ENCODE measurements around the gene GMPPA.
A peak's percentile ranks its signal among the peaks of the same experiment; 100 is the strongest.

GMPPA gene

DNA sequence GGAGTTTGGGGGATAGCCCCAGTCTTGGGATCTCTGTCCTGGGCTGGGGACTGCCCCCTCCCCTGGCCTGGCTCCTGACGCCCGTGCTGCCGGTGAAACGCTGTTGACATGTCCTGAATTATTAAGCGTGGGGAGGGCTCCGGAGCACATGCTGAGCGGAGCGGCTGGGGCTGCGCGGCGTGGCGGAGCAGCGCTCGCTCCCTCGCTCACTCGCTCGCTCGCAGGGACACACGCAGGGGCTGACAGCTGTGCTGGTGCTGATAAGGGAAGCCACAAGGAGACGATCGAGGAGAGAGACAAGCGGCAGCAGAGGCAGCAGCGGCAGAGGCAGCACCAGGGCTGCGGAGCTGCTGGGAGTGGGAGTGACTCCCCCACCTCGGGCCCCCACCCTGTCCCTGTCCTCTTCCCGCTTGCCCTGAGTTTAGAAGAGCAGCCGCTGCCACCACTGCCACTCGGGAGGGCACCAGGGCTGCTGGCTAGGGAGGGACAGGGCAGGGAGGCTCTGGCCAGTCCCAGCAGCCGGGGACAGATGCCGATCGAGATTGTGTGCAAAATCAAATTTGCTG is 15.6 kb downstream of the GMPPA start, which contains the start of gene ASIC4:
Gene ASIC4 (plus strand): TSS at position 287 of the 566 bp plus-strand sequence. CDS start 243 bp downstream, at position 530.
- Histone ChIP-seq H3K4me3 (ENCODE audit: extremely low read depth, insufficient read depth, low read length, poor library complexity, severe bottlenecking) (no peak within 1 kb of the TSS), H3K4me1 (ENCODE audit: control insufficient read depth, insufficient read depth, low read length, poor library complexity, severe bottlenecking) (peaks cover 35% of the 10 kb centered on the region), H3K27ac (ENCODE audit: low read depth, low read length, severe bottlenecking) (no peak within 1 kb of the TSS), H3K9me3 (ENCODE audit: control insufficient read depth, low read length) (peaks cover 5% of the 10 kb centered on the region), H3K36me3 (ENCODE audit: control insufficient read depth, insufficient read depth, low read length) (no peaks in the 10 kb centered on the region)
- WGBS, 2 experiments (ENCODE audit: insufficient coverage in 2 of 2), result 19 to 22% methylated on average over 26 to 27 of the region's 31 CpGs

GRCh38 chr2:219514836-219515235 is 16.1 kb downstream of the GMPPA start:
- 92 to 93% methylated on average over 19 to 21 of the region's 21 CpGs for WGBS, 2 experiments (ENCODE audit: insufficient coverage in 2 of 2)
- H3K4me3 ChIP-seq (ENCODE audit: extremely low read depth, insufficient read depth, low read length, poor library complexity, severe bottlenecking), result no peak overlapping the region
- no peak overlapping the region for H3K27ac ChIP-seq (ENCODE audit: low read depth, low read length, severe bottlenecking)
- no peaks in the 10 kb centered on the region for H3K36me3 ChIP-seq (ENCODE audit: control insufficient read depth, insufficient read depth, low read length)
- peaks cover 35% of the 10 kb centered on the region for H3K4me1 ChIP-seq (ENCODE audit: control insufficient read depth, insufficient read depth, low read length, poor library complexity, severe bottlenecking)
- peaks cover 5% of the 10 kb centered on the region for H3K9me3 ChIP-seq (ENCODE audit: control insufficient read depth, low read length)

DNA sequence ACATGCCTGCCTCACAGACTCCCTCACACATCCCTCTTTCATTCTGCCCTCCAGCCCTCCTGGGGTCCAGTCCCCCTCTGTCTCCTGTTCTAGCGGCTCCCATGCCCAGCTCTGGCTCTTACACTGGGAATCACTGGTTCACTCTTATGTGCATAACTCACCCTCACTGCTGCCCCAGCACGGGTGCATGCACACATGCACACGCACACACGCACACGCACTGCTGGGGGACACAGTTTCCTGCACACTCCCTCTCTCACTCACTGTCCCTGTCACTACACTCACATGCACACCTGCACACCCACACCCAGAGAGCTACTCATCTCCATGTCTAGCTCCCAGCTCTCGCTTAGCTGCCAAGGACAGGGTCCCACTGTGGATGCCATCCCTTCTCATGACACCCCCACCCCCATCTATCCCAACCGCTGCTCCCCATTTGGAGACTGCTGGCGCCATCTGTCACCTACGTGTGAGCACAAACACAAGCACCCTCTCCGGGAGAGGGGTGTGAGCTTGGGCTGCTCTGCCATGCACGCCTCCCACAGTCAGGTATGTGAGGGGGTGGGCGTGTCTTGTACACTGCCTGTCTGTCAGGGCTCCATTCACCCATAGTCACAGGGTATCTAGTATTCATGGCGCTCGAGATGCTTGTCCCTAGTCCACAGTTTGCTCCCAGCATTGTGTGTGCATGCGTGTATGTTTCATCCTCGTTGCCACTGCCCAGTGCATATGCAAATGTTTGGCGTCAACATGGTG is 17.4 kb downstream of the GMPPA start:
- no peak overlapping the region for H3K4me3 ChIP-seq (ENCODE audit: extremely low read depth, insufficient read depth, low read length, poor library complexity, severe bottlenecking)
- no peak overlapping the region for H3K27ac ChIP-seq (ENCODE audit: low read depth, low read length, severe bottlenecking)
- no peaks in the 10 kb centered on the region for H3K36me3 ChIP-seq (ENCODE audit: control insufficient read depth, insufficient read depth, low read length)
- peaks cover 3% of the 10 kb centered on the region for H3K9me3 ChIP-seq (ENCODE audit: control insufficient read depth, low read length)
- peaks cover 45% of the 10 kb centered on the region for H3K4me1 ChIP-seq (ENCODE audit: control insufficient read depth, insufficient read depth, low read length, poor library complexity, severe bottlenecking)
- WGBS, 2 experiments (ENCODE audit: insufficient coverage in 2 of 2), result 89 to 91% methylated on average over 11 to 16 of the region's 17 CpGs

DNA sequence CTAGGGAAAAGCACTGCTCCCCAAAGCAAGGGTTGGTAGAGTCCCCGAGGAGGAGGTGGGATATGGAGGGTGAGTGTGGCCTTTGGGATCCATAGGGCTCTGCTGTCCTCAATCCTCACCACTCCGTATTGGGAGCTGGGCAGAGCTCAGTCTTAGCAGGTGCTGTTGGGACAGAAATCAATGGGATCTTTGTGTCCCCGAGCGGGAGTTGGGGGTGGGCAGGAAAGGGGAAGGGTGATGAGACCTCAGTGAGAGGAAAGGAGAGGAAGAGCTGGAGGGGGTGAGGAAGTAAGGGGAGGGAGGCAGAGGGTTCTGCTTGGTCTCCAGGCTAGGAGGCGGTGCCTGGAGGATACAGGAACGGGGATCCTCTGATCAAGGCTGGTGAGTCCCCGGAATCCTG is 18.2 kb downstream of the GMPPA start:
- no peaks in the 10 kb centered on the region for H3K36me3 ChIP-seq (ENCODE audit: control insufficient read depth, insufficient read depth, low read length)
- 83 to 89% methylated on average over 5 of the region's 7 CpGs for whole genome bisulfite sequencing, 2 experiments (ENCODE audit: insufficient coverage in 2 of 2)
- no peaks in the 10 kb centered on the region for H3K9me3 ChIP-seq (ENCODE audit: control insufficient read depth, low read length)
- no peak overlapping the region for H3K27ac ChIP-seq (ENCODE audit: low read depth, low read length, severe bottlenecking)
- no peak overlapping the region for H3K4me3 ChIP-seq (ENCODE audit: extremely low read depth, insufficient read depth, low read length, poor library complexity, severe bottlenecking)
- peaks cover 48% of the 10 kb centered on the region for H3K4me1 ChIP-seq (ENCODE audit: control insufficient read depth, insufficient read depth, low read length, poor library complexity, severe bottlenecking)

DNA sequence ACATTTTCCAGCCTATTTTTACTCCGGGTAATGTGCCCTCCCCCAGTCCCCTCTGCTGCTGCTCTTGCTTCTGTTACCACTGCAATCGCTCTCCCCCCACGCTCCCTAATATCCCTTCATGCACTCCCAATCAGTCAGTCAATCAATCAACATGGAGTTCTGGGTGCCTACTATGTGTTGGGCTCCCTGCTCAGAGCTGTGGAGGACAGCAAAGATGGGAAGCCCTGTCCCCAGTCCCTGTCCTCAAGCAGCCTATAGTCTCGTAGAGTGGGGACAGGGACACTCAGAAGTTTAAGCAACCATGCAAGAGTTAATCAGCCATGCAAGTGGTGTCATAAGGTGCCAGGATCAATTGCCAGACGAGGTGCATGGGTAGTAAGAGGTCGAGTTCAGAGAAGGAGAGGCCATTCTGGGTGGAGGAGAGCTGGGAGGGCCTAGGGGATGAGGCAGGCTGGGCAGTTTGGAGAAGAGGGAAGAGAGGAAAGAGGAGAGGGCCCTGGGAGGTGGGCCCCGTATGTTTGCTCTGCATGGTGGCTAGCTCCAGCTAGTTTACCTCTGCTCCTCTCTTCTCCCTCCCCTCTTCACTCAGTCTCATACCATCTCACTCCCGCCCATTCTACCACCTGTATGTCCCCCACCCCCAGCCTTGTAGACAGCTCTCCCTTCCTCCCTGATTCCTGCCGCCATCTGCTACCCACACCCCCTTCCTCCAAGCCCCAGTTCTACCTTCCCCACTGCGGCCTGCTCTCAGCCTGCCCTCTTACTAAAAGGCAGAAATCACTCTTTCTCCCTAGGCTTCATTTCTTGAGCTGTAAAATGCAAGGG is 19.5 kb downstream of the GMPPA start:
- Histone ChIP-seq H3K4me3 (ENCODE audit: extremely low read depth, insufficient read depth, low read length, poor library complexity, severe bottlenecking) (no peak overlapping the region), H3K27ac (ENCODE audit: low read depth, low read length, severe bottlenecking) (no peak overlapping the region)
- WGBS, 2 experiments (ENCODE audit: insufficient coverage in 2 of 2), result 69 to 74% methylated on average over 6 to 8 of the region's 10 CpGs

GRCh38 chr2:219519526-219519916 is 20.8 kb downstream of the GMPPA start:
- Histone ChIP-seq H3K4me1 (ENCODE audit: control insufficient read depth, insufficient read depth, low read length, poor library complexity, severe bottlenecking) (peaks cover 31% of the 10 kb centered on the region), H3K36me3 (ENCODE audit: control insufficient read depth, insufficient read depth, low read length) (no peaks in the 10 kb centered on the region), H3K27ac (ENCODE audit: low read depth, low read length, severe bottlenecking) (no peak overlapping the region), H3K9me3 (ENCODE audit: control insufficient read depth, low read length) (no peaks in the 10 kb centered on the region), H3K4me3 (ENCODE audit: extremely low read depth, insufficient read depth, low read length, poor library complexity, severe bottlenecking) (no peak overlapping the region)
- WGBS, 2 experiments (ENCODE audit: insufficient coverage in 2 of 2), result 87 to 98% methylated on average over 7 to 9 of the region's 9 CpGs

More for the DNA sequence above, 19.5 kb downstream of the GMPPA start:
- Histone ChIP-seq H3K9me3 (ENCODE audit: control insufficient read depth, low read length) (no peaks in the 10 kb centered on the region), H3K36me3 (ENCODE audit: control insufficient read depth, insufficient read depth, low read length) (no peaks in the 10 kb centered on the region), H3K4me1 (ENCODE audit: control insufficient read depth, insufficient read depth, low read length, poor library complexity, severe bottlenecking) (peaks cover 40% of the 10 kb centered on the region)

- no peak overlapping the region for H3K27ac ChIP-seq (ENCODE audit: low read depth, low read length, severe bottlenecking)
- no peaks in the 10 kb centered on the region for H3K9me3 ChIP-seq (ENCODE audit: control insufficient read depth, low read length)
- H3K36me3 ChIP-seq (ENCODE audit: control insufficient read depth, insufficient read depth, low read length), result no peaks in the 10 kb centered on the region
- H3K4me3 ChIP-seq (ENCODE audit: extremely low read depth, insufficient read depth, low read length, poor library complexity, severe bottlenecking), result no peak overlapping the region
- WGBS, 2 experiments (ENCODE audit: insufficient coverage in 2 of 2), result 74 to 77% methylated on average over 6 to 8 of the region's 8 CpGs
- H3K4me1 ChIP-seq (ENCODE audit: control insufficient read depth, insufficient read depth, low read length, poor library complexity, severe bottlenecking), result peaks cover 30% of the 10 kb centered on the region
These were observed 21.4 kb downstream of the GMPPA start for GRCh38 chr2:219520079-219520478.

DNA sequence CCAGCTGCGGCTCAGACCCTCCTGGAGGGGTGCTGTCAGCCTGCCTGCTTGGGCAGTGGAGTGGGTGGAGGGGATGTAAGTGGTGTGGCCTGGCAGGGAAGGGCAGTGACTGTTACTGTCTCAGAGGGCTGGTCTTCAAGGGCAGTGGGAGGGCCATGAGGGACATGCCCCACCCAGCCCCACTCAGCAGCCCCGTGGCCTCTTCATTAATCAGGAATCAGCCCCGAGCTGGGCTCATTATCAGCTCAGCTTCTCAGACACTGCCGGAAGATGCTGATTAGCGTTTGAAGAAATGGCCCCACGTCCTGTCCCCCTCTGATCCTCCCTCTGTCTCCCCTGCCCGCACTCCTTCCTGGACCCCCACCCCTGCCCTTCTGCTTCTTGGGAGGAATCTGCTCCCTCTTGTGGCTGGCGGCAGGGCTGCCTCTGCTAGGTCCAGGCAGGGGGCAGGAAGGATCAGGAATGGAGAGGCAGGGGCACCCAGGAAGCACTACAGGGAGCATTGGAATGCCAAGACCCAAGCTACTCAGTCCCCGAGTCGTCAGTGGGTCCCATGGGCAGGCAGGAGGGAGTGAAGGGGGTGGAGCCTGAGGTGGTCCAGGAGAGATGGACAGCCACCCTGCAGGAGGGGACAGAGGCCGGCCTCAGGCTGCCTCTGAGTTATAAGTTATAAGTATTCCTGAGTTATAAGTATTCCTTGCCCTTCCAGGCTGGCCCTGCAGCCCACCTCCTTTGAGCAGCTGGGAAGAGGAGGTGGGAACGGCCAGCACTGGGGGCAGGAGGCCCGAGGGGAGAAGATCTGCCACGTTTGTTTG is 22.6 kb downstream of the GMPPA start:
- WGBS, 2 experiments (ENCODE audit: insufficient coverage in 2 of 2), result 7% methylated on average over 9 to 11 of the region's 14 CpGs
- H3K4me3 ChIP-seq (ENCODE audit: extremely low read depth, insufficient read depth, low read length, poor library complexity, severe bottlenecking), result no peak overlapping the region
- H3K4me1 ChIP-seq (ENCODE audit: control insufficient read depth, insufficient read depth, low read length, poor library complexity, severe bottlenecking), result peaks cover 41% of the 10 kb centered on the region
- H3K9me3 ChIP-seq (ENCODE audit: control insufficient read depth, low read length), result no peaks in the 10 kb centered on the region
- H3K27ac ChIP-seq (ENCODE audit: low read depth, low read length, severe bottlenecking), result peak overlapping the region; percentile 84
- H3K36me3 ChIP-seq (ENCODE audit: control insufficient read depth, insufficient read depth, low read length), result no peaks in the 10 kb centered on the region

DNA sequence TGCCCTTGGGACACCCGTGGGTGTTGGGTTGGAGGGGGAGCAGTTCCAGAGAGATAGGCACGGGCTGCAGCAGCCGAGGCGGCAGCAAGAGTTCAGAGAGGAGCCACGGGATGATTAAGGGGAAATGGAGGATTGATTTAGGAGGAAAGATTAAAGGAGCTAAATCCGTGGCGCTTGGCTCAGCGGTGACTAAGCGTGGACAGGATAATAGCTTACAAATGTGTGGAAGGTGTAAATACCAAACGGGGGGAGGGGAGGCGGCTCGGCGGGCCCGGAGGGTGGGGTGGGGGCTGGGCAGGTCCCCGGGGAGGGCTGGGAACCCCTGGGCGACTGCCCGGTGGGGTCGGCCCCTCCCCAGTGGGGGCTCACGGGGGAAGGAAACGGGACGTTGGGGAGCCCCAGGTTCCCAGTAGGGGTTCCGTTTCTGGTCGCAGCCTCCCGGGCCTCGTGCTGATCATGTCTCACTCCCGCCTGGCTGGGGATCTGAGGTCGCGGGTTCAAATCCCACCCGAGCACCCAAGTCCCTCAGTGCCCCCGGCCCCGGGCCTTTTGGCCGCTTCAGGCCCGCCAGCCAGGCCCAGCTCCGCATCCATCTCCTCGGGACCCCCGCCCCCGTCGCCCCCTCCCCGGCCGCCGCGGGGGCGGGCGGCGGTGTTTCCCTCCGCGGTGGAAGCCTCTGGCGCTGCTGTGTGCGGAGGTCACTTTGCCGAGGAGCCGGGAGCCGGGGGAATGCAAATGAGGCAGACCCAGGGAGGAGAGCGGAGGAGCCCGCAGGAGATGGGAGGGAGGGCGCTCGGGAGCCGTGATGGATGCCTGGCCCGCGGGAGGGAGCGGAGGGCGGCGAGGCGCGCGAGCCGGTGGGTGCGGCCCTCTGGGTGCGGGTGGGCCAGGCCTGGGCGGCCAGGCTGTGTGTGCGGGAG is 23.7 kb downstream of the GMPPA start:
- H3K4me1 ChIP-seq (ENCODE audit: control insufficient read depth, insufficient read depth, low read length, poor library complexity, severe bottlenecking), result peaks cover 52% of the 10 kb centered on the region
- peak overlapping the region; percentile 84 for H3K27ac ChIP-seq (ENCODE audit: low read depth, low read length, severe bottlenecking)
- peak overlapping the region; percentile 21 for H3K4me3 ChIP-seq (ENCODE audit: extremely low read depth, insufficient read depth, low read length, poor library complexity, severe bottlenecking)
- H3K9me3 ChIP-seq (ENCODE audit: control insufficient read depth, low read length), result no peaks in the 10 kb centered on the region
- no peaks in the 10 kb centered on the region for H3K36me3 ChIP-seq (ENCODE audit: control insufficient read depth, insufficient read depth, low read length)
- 4 to 5% methylated on average over 45 to 48 of the region's 70 CpGs for WGBS, 2 experiments (ENCODE audit: insufficient coverage in 2 of 2)
